ENCODE results near the gene TSPAN5. TPM values are rescaled to one million over a fixed set of nuclear protein-coding genes. Genes with fewer than 3 reads are reported as not detected.
A peak's percentile ranks its signal among the peaks of the same experiment; 100 is the strongest.

TSPAN5 gene
- total and polyA plus RNA-seq, 9 of the 15 experiments (the other 6 are each of a cell fraction or from before 2014, with no cell fraction given) = 0.58 to 6.6 (median 0.73) TPM

DNA sequence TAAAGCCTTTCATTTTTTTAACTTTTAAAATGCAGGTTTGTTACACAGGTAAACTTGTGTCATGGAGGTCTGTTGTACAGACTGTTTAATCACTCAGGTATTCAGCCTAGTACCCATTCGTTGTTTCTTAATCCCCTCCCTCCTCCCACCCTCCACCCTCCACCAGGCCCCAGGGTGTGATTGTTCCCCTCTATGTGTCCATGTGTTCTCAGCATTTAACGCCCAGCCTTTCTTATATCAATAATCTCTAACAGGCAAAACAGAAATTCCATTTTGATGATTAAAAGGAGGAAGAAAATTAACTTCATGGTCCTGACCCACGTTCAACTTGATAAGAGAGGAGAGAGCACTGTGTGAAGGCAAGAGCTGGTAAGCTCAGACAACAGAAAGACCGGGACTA, 75.1 kb downstream of the TSPAN5 start (continued):
- TF ChIP-seq, protein P1, sequence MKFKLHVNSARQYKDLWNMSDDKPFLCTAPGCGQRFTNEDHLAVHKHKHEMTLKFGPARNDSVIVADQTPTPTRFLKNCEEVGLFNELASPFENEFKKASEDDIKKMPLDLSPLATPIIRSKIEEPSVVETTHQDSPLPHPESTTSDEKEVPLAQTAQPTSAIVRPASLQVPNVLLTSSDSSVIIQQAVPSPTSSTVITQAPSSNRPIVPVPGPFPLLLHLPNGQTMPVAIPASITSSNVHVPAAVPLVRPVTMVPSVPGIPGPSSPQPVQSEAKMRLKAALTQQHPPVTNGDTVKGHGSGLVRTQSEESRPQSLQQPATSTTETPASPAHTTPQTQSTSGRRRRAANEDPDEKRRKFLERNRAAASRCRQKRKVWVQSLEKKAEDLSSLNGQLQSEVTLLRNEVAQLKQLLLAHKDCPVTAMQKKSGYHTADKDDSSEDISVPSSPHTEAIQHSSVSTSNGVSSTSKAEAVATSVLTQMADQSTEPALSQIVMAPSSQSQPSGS (CRISPR knock-in tag; IDR thresholded peaks at IDR 0.05) = no peak
- TF ChIP-seq HLTF (IDR thresholded peaks at IDR 0.05) (no peak), SLC30A9 (CRISPR knock-in tag; IDR thresholded peaks at IDR 0.05) (no peak), PRPF4 (IDR thresholded peaks at IDR 0.05; ENCODE audit: insufficient read depth, low read depth, low read length, poor library complexity, severe bottlenecking) (no peak), PRMT5 (CRISPR knock-in tag; IDR thresholded peaks at IDR 0.05) (no peak), MCM3 (IDR thresholded peaks at IDR 0.05) (no peak)

DNA sequence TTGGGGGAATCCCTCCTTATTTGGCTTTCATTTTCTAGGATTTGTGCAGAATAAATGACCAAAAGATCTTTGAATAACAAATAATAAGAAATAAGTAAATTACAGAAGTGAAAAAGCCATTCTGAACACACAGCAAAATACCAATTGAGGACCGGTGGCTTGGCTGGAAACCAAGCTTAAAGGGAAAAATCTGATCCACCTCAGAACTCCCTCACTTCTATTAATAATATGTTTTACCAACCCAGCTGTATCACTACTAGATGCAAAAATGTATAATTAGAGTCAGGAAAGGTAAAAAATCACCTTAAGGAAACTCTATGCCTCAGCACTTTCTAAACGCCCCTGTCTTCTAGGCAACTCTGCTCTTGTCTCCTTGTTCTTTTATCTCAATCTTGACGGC, 77.3 kb downstream of the TSPAN5 start:
- BruUV-seq (replicated peaks) = no TSS peak
- FAIRE-seq (no peak), DNase-seq (ENCODE audit: extremely low read depth in 1 of 4, low spot score in 3 of 4) (no peak), ATAC-seq (no peak)
- H3K9me1 ChIP-seq (ENCODE audit: control insufficient read depth, insufficient read depth, low read length) = no peaks in the 10 kb centered on the region
- H3K27ac ChIP-seq (ENCODE audit: extremely low read depth, low read depth, low read length) = no peak overlapping the region
- no peaks in the 10 kb centered on the region for H3K36me3 ChIP-seq (ENCODE audit: control insufficient read depth, insufficient read depth, low read length)
- H3K4me3 ChIP-seq = no peak overlapping the region
- 4% methylated on average over 3 of the region's 3 CpGs for WGBS (ENCODE audit: insufficient coverage, low coverage, missing lambda C conversion rate)
- H3K4me1 ChIP-seq (replicated peaks in 1 of 2; ENCODE audit: control insufficient read depth in 2 of 2, insufficient read depth in 2 of 2, low read length in 2 of 2) = no peaks in the 10 kb centered on the region
- ChIA-PET POLR2A (interaction anchor here (0.7 kb wide), 1 partner anchor 192 kb away, joined by 5 read pairs; no protein-coding TSS in a partner anchor), CTCF (ENCODE audit: low intra/inter-chr PET ratio) (no interaction called here)
- intact Hi-C loops (cut with micrococcal nuclease) (no loop called here), in situ Hi-C loops (cut with MboI) (no loop called here)
- no peak overlapping the region for H3K4me2 ChIP-seq (ENCODE audit: insufficient read depth, low read length)
- H3K79me2 ChIP-seq (ENCODE audit: control insufficient read depth, insufficient read depth, low read length) = no peaks in the 10 kb centered on the region
- H2AFZ ChIP-seq (ENCODE audit: low read depth, low read length) = no peak overlapping the region
- peaks cover 0 to 20% of the 10 kb centered on the region in 2 experiments; a peak in 3 of 5 replicates for H3K27me3 ChIP-seq (ENCODE audit: control insufficient read depth in 2 of 2, insufficient read depth in 2 of 2, low read length in 2 of 2)
- H3K9me3 ChIP-seq (replicated peaks; ENCODE audit: control insufficient read depth, insufficient read depth, low read depth, low read length) = no peaks in the 10 kb centered on the region
- H4K20me1 ChIP-seq (replicated peaks; ENCODE audit: control insufficient read depth, insufficient read depth, low read length) = no peaks in the 10 kb centered on the region
- no peak overlapping the region for H3K9ac ChIP-seq (ENCODE audit: insufficient read depth in 1 of 2, low read depth in 2 of 2, low read length in 2 of 2)
- no peak for TF ChIP-seq ZNF707 (CRISPR knock-in tag; conservative IDR thresholded peaks at IDR 0.05)
- TF ChIP-seq MAFG (tag; conservative IDR thresholded peaks at IDR 0.05) = 0 out of 2 replicates have a peak, but pooled peaks have one; percentile 23

Measured in K562 (cell line).